EL (cell line): ENCODE data around the gene ANKRD53.

Experiments
- DNase-seq: peaks from one replicate; pipeline ENCODE4 v3.0.0-alpha.2; 2016

The ANKRD53 gene

GRCh38 chr2:70943205-70943871 lies 35.1 kb upstream of the ANKRD53 start:
- no peak for DNase-seq

GRCh38 chr2:70944111-70944690 lies 34.2 kb upstream of the ANKRD53 start:
- DNase-seq, result no peak

- peak; percentile 59 for DNase-seq
These were observed 31.5 kb upstream of the ANKRD53 start for GRCh38 chr2:70946832-70947442.

GRCh38 chr2:70947556-70948184 lies 30.8 kb upstream of the ANKRD53 start:
- DNase-seq, result peak; percentile 73

- DNase-seq, result peak; percentile 80
These were observed 30.0 kb upstream of the ANKRD53 start for GRCh38 chr2:70948337-70949003.

- no peak for DNase-seq
These were observed 29.3 kb upstream of the ANKRD53 start for GRCh38 chr2:70949086-70949485.

- no peak for DNase-seq
These were observed 23.5 kb upstream of the ANKRD53 start for GRCh38 chr2:70954886-70955285.

GRCh38 chr2:70956141-70956540 lies 22.3 kb upstream of the ANKRD53 start:
- DNase-seq, result no peak

GRCh38 chr2:70957798-70958197 lies 20.6 kb upstream of the ANKRD53 start:
- DNase-seq, result no peak

GRCh38 chr2:70958759-70959158 lies 19.7 kb upstream of the ANKRD53 start:
- no peak for DNase-seq

GRCh38 chr2:70959271-70959761 lies 19.1 kb upstream of the ANKRD53 start:
- no peak for DNase-seq

- DNase-seq, result no peak
These were observed 18.3 kb upstream of the ANKRD53 start for GRCh38 chr2:70959851-70960832.

- no peak for DNase-seq
These were observed 17.4 kb upstream of the ANKRD53 start for GRCh38 chr2:70960833-70961647.

GRCh38 chr2:70961648-70961994 lies 16.8 kb upstream of the ANKRD53 start:
- DNase-seq, result no peak

- no peak for DNase-seq
These were observed 16.1 kb upstream of the ANKRD53 start for GRCh38 chr2:70962211-70962884.

GRCh38 chr2:70962885-70963878 lies 15.2 kb upstream of the ANKRD53 start:
- DNase-seq, result no peak

GRCh38 chr2:70964133-70964532 lies 14.3 kb upstream of the ANKRD53 start:
- no peak for DNase-seq

GRCh38 chr2:70964596-70965386 lies 13.6 kb upstream of the ANKRD53 start:
- DNase-seq, result peak; percentile 68
